Activated CD4-positive, alpha-beta T cell treated with anti-CD3 and anti-CD28 coated beads for 48 hours (primary cell): ENCODE data around the gene COPS2.
"Not testable (repeated sequence)": the region's sequence is repeated elsewhere in the genome, so short reads cannot be mapped to it uniquely, and the experiment has no call there.

ENCODE experiments used
- DNase-seq: peaks from one replicate; pipeline ENCODE4 v3.0.0-alpha.2; 2020

The COPS2 gene

GRCh38 chr15:49101536-49101935, 53.9 kb downstream of the COPS2 start:
- DNase-seq = no peak

GRCh38 chr15:49096090-49096750, 59.2 kb downstream of the COPS2 start:
- no peak for DNase-seq

GRCh38 chr15:49094923-49095322, 60.5 kb downstream of the COPS2 start:
- no peak for DNase-seq

- no peak for DNase-seq
These were observed 61.9 kb downstream of the COPS2 start for GRCh38 chr15:49093252-49094105.

- DNase-seq = no peak
These were observed 66.4 kb downstream of the COPS2 start for GRCh38 chr15:49088996-49089395.

GRCh38 chr15:49085696-49086459, 69.5 kb downstream of the COPS2 start:
- no peak for DNase-seq

- DNase-seq = no peak
These were observed 71.2 kb downstream of the COPS2 start for GRCh38 chr15:49084285-49084570.

- DNase-seq = no peak
These were observed 71.8 kb downstream of the COPS2 start for GRCh38 chr15:49083401-49084284.

- DNase-seq = no peak
These were observed 72.4 kb downstream of the COPS2 start for GRCh38 chr15:49082960-49083359.

- no peak for DNase-seq
These were observed 75.9 kb downstream of the COPS2 start for GRCh38 chr15:49079340-49080039.

GRCh38 chr15:49075881-49076280, 79.5 kb downstream of the COPS2 start:
- DNase-seq = no peak

GRCh38 chr15:49074589-49075287, 80.7 kb downstream of the COPS2 start:
- not testable (repeated sequence) for DNase-seq
